Measurements from ENCODE around the gene ZFPM1.

Gene ZFPM1

GRCh38 chr16:88552166-88552565 lies 99.1 kb downstream of the ZFPM1 start:
- no peaks in the 10 kb centered on the region for H3K9me3 ChIP-seq (ENCODE audit: low read depth, low read length)
- no peak overlapping the region for H3K9ac ChIP-seq (ENCODE audit: insufficient read length)
- no peak overlapping the region for H3K27ac ChIP-seq
- H3K36me3 ChIP-seq (ENCODE audit: insufficient read depth, low read length): no peaks in the 10 kb centered on the region
- DNase-seq (ENCODE audit: low read depth, low spot score): no peak
- no peak for TF ChIP-seq FOXP2 (optimal IDR thresholded peaks at IDR 0.05; ENCODE audit: control extremely low read depth, extremely low read length, insufficient read depth)
- no peak for TF ChIP-seq POLR2AphosphoS5 (IDR thresholded peaks at IDR 0.05; ENCODE audit: borderline replicate concordance, low read depth, low read length)
- TF ChIP-seq EZH2 (IDR thresholded peaks at IDR 0.05): no peak
- H3K4me3 ChIP-seq: no peak overlapping the region

- TF ChIP-seq EZH2 (IDR thresholded peaks at IDR 0.05): no peak
- no peak for TF ChIP-seq FOXP2 (optimal IDR thresholded peaks at IDR 0.05; ENCODE audit: control extremely low read depth, extremely low read length, insufficient read depth)
- TF ChIP-seq POLR2AphosphoS5 (IDR thresholded peaks at IDR 0.05; ENCODE audit: borderline replicate concordance, low read depth, low read length): no peak
- Histone ChIP-seq H3K9me3 (ENCODE audit: low read depth, low read length) (no peaks in the 10 kb centered on the region), H3K9ac (ENCODE audit: insufficient read length) (no peak overlapping the region), H3K4me3 (no peak overlapping the region), H3K27ac (no peak overlapping the region), H3K36me3 (ENCODE audit: insufficient read depth, low read length) (no peaks in the 10 kb centered on the region)
- DNase-seq (ENCODE audit: low read depth, low spot score): no peak
Measured at GRCh38 chr16:88552815-88553214, 99.7 kb downstream of the ZFPM1 start.

GRCh38 chr16:88553739-88554138 lies 100.7 kb downstream of the ZFPM1 start:
- no peaks in the 10 kb centered on the region for H3K9me3 ChIP-seq (ENCODE audit: low read depth, low read length)
- H3K27ac ChIP-seq: no peak overlapping the region
- no peak overlapping the region for H3K4me3 ChIP-seq
- TF ChIP-seq FOXP2 (optimal IDR thresholded peaks at IDR 0.05; ENCODE audit: control extremely low read depth, extremely low read length, insufficient read depth): no peak
- no peak for TF ChIP-seq EZH2 (IDR thresholded peaks at IDR 0.05)
- no peak for TF ChIP-seq POLR2AphosphoS5 (IDR thresholded peaks at IDR 0.05; ENCODE audit: borderline replicate concordance, low read depth, low read length)
- DNase-seq (ENCODE audit: low read depth, low spot score): no peak
- no peak overlapping the region for H3K9ac ChIP-seq (ENCODE audit: insufficient read length)
- no peaks in the 10 kb centered on the region for H3K36me3 ChIP-seq (ENCODE audit: insufficient read depth, low read length)

- Histone ChIP-seq H3K9ac (ENCODE audit: insufficient read length) (no peak overlapping the region), H3K27ac (no peak overlapping the region), H3K4me3 (no peak overlapping the region), H3K36me3 (ENCODE audit: insufficient read depth, low read length) (no peaks in the 10 kb centered on the region), H3K9me3 (ENCODE audit: low read depth, low read length) (no peaks in the 10 kb centered on the region)
- TF ChIP-seq EZH2 (IDR thresholded peaks at IDR 0.05) (no peak), POLR2AphosphoS5 (IDR thresholded peaks at IDR 0.05; ENCODE audit: borderline replicate concordance, low read depth, low read length) (no peak), FOXP2 (optimal IDR thresholded peaks at IDR 0.05; ENCODE audit: control extremely low read depth, extremely low read length, insufficient read depth) (no peak)
- DNase-seq (ENCODE audit: low read depth, low spot score): no peak
Measured at GRCh38 chr16:88554711-88555264, 101.7 kb downstream of the ZFPM1 start.

GRCh38 chr16:88556294-88556988 lies 103.4 kb downstream of the ZFPM1 start:
- H3K36me3 ChIP-seq (ENCODE audit: insufficient read depth, low read length): no peaks in the 10 kb centered on the region
- no peak overlapping the region for H3K4me3 ChIP-seq
- DNase-seq (ENCODE audit: low read depth, low spot score): no peak
- no peak overlapping the region for H3K27ac ChIP-seq
- H3K9me3 ChIP-seq (ENCODE audit: low read depth, low read length): no peaks in the 10 kb centered on the region
- H3K9ac ChIP-seq (ENCODE audit: insufficient read length): no peak overlapping the region
- TF ChIP-seq FOXP2 (optimal IDR thresholded peaks at IDR 0.05; ENCODE audit: control extremely low read depth, extremely low read length, insufficient read depth): no peak
- no peak for TF ChIP-seq EZH2 (IDR thresholded peaks at IDR 0.05)
- TF ChIP-seq POLR2AphosphoS5 (IDR thresholded peaks at IDR 0.05; ENCODE audit: borderline replicate concordance, low read depth, low read length): no peak

GRCh38 chr16:88558457-88559442 lies 105.7 kb downstream of the ZFPM1 start:
- no peak for DNase-seq (ENCODE audit: low read depth, low spot score)
- Histone ChIP-seq H3K9ac (ENCODE audit: insufficient read length) (no peak overlapping the region), H3K36me3 (ENCODE audit: insufficient read depth, low read length) (no peaks in the 10 kb centered on the region), H3K27ac (no peak overlapping the region), H3K4me3 (no peak overlapping the region), H3K9me3 (ENCODE audit: low read depth, low read length) (no peaks in the 10 kb centered on the region)
- TF ChIP-seq EZH2 (IDR thresholded peaks at IDR 0.05) (no peak), FOXP2 (optimal IDR thresholded peaks at IDR 0.05; ENCODE audit: control extremely low read depth, extremely low read length, insufficient read depth) (no peak), POLR2AphosphoS5 (IDR thresholded peaks at IDR 0.05; ENCODE audit: borderline replicate concordance, low read depth, low read length) (no peak)

GRCh38 chr16:88560714-88561484 lies 107.8 kb downstream of the ZFPM1 start:
- Histone ChIP-seq H3K9me3 (ENCODE audit: low read depth, low read length) (no peaks in the 10 kb centered on the region), H3K36me3 (ENCODE audit: insufficient read depth, low read length) (no peaks in the 10 kb centered on the region), H3K4me3 (no peak overlapping the region), H3K27ac (no peak overlapping the region), H3K9ac (ENCODE audit: insufficient read length) (no peak overlapping the region)
- TF ChIP-seq FOXP2 (optimal IDR thresholded peaks at IDR 0.05; ENCODE audit: control extremely low read depth, extremely low read length, insufficient read depth) (no peak), EZH2 (IDR thresholded peaks at IDR 0.05) (no peak), POLR2AphosphoS5 (IDR thresholded peaks at IDR 0.05; ENCODE audit: borderline replicate concordance, low read depth, low read length) (no peak)
- no peak for DNase-seq (ENCODE audit: low read depth, low spot score)
